SK-N-MC (cell line): Measurements from ENCODE around the gene CPVL.
"Not testable (repeated sequence)": the region's sequence is repeated elsewhere in the genome, so short reads cannot be mapped to it uniquely, and the experiment has no call there.

Source experiments
- DNase-seq: peaks from one replicate; pipeline ENCODE4 v3.0.0-alpha.2; 2011; ENCODE audit warnings: low read depth, low spot score
- H3K27ac ChIP-seq: fragments of 200-600 bp; sonication (generic); 2 replicates; pipeline ENCODE4 v1.5.1; 2016; ENCODE audit warnings: mixed run types
- H3K36me3 ChIP-seq: fragments of 200-600 bp; sonication (generic); 2 replicates; pipeline ENCODE4 v1.6.1; 2017; ENCODE audit warnings: antibody characterized with exemption, low read length, mixed read lengths; ENCODE audit not compliant: insufficient read depth
- H3K4me3 ChIP-seq: fragments of 200-600 bp; sonication (generic); 2 replicates; pipeline ENCODE4 v1.5.1; 2016
- H3K9ac ChIP-seq: fragments of 200-600 bp; sonication (generic); 2 replicates; pipeline ENCODE4 v1.8.0; 2017; ENCODE audit warnings: mixed run types, mixed read lengths; ENCODE audit not compliant: insufficient read length
- H3K9me3 ChIP-seq: fragments of 200-600 bp; sonication (generic); 2 replicates; pipeline ENCODE4 v1.6.1; 2017; ENCODE audit warnings: low read depth, mild to moderate bottlenecking, antibody characterized with exemption, low read length, moderate library complexity, mixed read lengths
- EZH2 ChIP-seq: fragments of 200-600 bp; sonication (generic); IDR thresholded peaks from one replicate; pipeline ENCODE4 v1.6.1; 2017; ENCODE audit warnings: antibody characterized with exemption
- FOXP2 ChIP-seq: optimal IDR thresholded peaks from 2 replicates; pipeline ENCODE3; 2011; ENCODE audit warnings: mild to moderate bottlenecking, moderate library complexity; ENCODE audit not compliant: insufficient read depth; ENCODE audit errors: extremely low read length, control extremely low read depth
- POLR2AphosphoS5 ChIP-seq: IDR thresholded peaks from 2 replicates; pipeline ENCODE4 v1.6.1; 2012; ENCODE audit warnings: mild to moderate bottlenecking, low read depth, low read length, borderline replicate concordance

The CPVL gene

GRCh38 chr7:29119538-29119937 lies 26.8 kb downstream of the CPVL start:
- Histone ChIP-seq H3K9me3 (no peaks in the 10 kb centered on the region), H3K9ac (no peak overlapping the region), H3K36me3 (peaks cover 10% of the 10 kb centered on the region), H3K4me3 (no peak overlapping the region), H3K27ac (no peak overlapping the region)
- no peak for TF ChIP-seq FOXP2
- TF ChIP-seq POLR2AphosphoS5, result no peak
- TF ChIP-seq EZH2, result no peak
- DNase-seq, result no peak

GRCh38 chr7:29116361-29117200 lies 29.8 kb downstream of the CPVL start:
- Histone ChIP-seq H3K27ac (peak overlapping the region; percentile 69; the same call in 1 of the 2 replicates), H3K36me3 (peaks cover 22% of the 10 kb centered on the region), H3K4me3 (no peak overlapping the region), H3K9ac (no peak overlapping the region), H3K9me3 (no peaks in the 10 kb centered on the region)
- TF ChIP-seq FOXP2 (no peak), POLR2AphosphoS5 (no peak), EZH2 (no peak)
- DNase-seq, result no peak

DNA sequence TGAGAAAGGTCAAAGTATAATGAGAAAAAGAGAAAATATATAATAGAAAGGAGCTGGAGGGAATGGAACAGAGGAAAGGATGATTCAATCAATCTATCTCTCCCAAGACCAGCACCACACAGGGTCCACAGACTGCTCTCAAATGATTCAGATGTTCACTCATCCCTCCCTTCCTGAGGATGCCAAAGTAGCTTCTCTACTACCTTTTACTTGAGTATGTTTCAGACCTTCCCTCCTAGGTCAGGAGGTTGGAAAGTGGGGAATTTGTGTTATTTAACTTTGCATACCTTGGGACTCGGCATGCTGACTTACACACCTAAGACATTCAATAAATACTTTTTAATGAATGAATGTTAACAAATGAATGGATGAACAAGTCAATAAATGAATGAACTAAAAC lies 30.6 kb downstream of the CPVL start:
- Histone ChIP-seq H3K27ac (peak overlapping the region; percentile 52; the same call in 1 of the 2 replicates), H3K4me3 (no peak overlapping the region), H3K9me3 (no peaks in the 10 kb centered on the region), H3K36me3 (peaks cover 30% of the 10 kb centered on the region), H3K9ac (no peak overlapping the region)
- DNase-seq, result no peak
- TF ChIP-seq FOXP2 (no peak), EZH2 (no peak), POLR2AphosphoS5 (no peak)

DNA sequence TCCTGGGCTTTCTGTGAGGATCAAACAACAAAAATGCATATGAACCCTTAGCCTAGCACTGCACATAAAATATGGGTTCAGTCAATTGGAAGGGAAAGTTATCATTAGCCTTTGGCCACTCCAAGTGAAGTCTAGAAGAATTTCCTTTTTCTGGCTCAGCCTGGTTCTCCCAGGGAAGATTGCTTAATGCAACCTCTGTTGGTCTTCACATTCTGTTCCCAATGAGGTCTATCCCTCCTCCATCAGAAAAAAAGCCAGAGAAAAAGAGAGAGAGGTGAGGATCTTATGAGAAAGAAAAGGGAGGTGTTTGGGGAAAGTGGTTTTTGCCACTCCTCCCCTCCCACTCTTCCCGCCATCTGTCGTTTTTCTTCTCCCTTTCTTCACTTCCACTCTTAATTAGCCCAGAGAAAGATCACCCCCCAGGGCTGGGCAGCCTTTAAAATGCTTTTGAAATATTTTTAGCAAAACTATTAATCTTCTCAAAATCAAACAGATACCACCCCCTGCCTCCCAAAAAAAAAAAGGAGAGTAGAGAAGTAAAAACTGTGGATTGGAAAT lies 31.1 kb downstream of the CPVL start:
- H3K9ac ChIP-seq, result no peak overlapping the region
- no peak for DNase-seq
- H3K27ac ChIP-seq, result no peak overlapping the region; the same call in 1 of the 2 replicates
- no peak overlapping the region for H3K4me3 ChIP-seq
- no peak for TF ChIP-seq POLR2AphosphoS5
- no peak for TF ChIP-seq EZH2
- no peak for TF ChIP-seq FOXP2
- peaks cover 35% of the 10 kb centered on the region for H3K36me3 ChIP-seq
- H3K9me3 ChIP-seq, result no peaks in the 10 kb centered on the region

- peaks cover 31% of the 10 kb centered on the region for H3K36me3 ChIP-seq
- not testable (repeated sequence) for H3K9ac ChIP-seq, DNase-seq, H3K9me3 ChIP-seq, H3K4me3 ChIP-seq, H3K27ac ChIP-seq
These were observed 32.1 kb downstream of the CPVL start for GRCh38 chr7:29114266-29114665.

GRCh38 chr7:29113384-29114102 lies 32.8 kb downstream of the CPVL start:
- Histone ChIP-seq H3K27ac (no peak overlapping the region), H3K36me3 (peaks cover 31% of the 10 kb centered on the region), H3K4me3 (no peak overlapping the region), H3K9me3 (no peaks in the 10 kb centered on the region), H3K9ac (no peak overlapping the region)
- TF ChIP-seq FOXP2 (no peak), POLR2AphosphoS5 (no peak), EZH2 (no peak)
- no peak for DNase-seq

- DNase-seq, result no peak
- no peak overlapping the region for H3K9ac ChIP-seq
- no peak overlapping the region for H3K27ac ChIP-seq
- peaks cover 25% of the 10 kb centered on the region for H3K36me3 ChIP-seq
- no peak overlapping the region for H3K4me3 ChIP-seq
- TF ChIP-seq EZH2, result no peak
- TF ChIP-seq POLR2AphosphoS5, result no peak
- no peak for TF ChIP-seq FOXP2
- H3K9me3 ChIP-seq, result no peaks in the 10 kb centered on the region
These were observed 33.6 kb downstream of the CPVL start for GRCh38 chr7:29112721-29113120.

GRCh38 chr7:29109899-29110298 lies 36.4 kb downstream of the CPVL start:
- no peak overlapping the region for H3K4me3 ChIP-seq
- H3K27ac ChIP-seq, result no peak overlapping the region
- H3K36me3 ChIP-seq, result peaks cover 29% of the 10 kb centered on the region
- H3K9me3 ChIP-seq, result no peaks in the 10 kb centered on the region
- DNase-seq, result no peak
- H3K9ac ChIP-seq, result no peak overlapping the region
- TF ChIP-seq EZH2 (no peak), POLR2AphosphoS5 (no peak), FOXP2 (no peak)
